CD14-positive monocyte (primary cell): ENCODE results near the gene LST1. TPM values are rescaled to one million over a fixed set of nuclear protein-coding genes. Genes with fewer than 3 reads are reported as not detected.
A peak's percentile ranks its signal among the peaks of the same experiment; 100 is the strongest.

ENCODE experiments used
- DNase-seq, 3 donors: peaks; one replicate each; pipeline ENCODE4 v3.0.0-alpha.2; 2011 to 2022
- H2AFZ ChIP-seq: 2 replicates; pipeline ENCODE4 v1.6.0; 2012; ENCODE audit warnings: mild to moderate bottlenecking, low read depth, low read length, inconsistent platforms; ENCODE audit not compliant: insufficient read depth, poor library complexity, severe bottlenecking
- H3K27ac ChIP-seq, 2 donors: 1 replicate in 1 of 2; 2 replicates in 1 of 2; pipeline ENCODE4 v1.5.1; 2012 to 2013; ENCODE audit warnings: low read length in 2 of 2, control low read depth in 1 of 2, inconsistent platforms in 1 of 2, low read depth in 1 of 2, mild to moderate bottlenecking in 1 of 2
- H3K27me3 ChIP-seq, 2 donors: one replicate each; pipeline versions ENCODE4 v1.6.0 to v1.6.1; 2011 to 2013; ENCODE audit warnings: low read length in 2 of 2; ENCODE audit not compliant: control insufficient read depth in 2 of 2, insufficient read depth in 2 of 2
- H3K36me3 ChIP-seq, 2 donors: replicated peaks in 1 of 2; 1 replicate in 1 of 2; 2 replicates in 1 of 2; pipeline versions ENCODE4 v1.5.1 to v1.6.1; 2012 to 2013; ENCODE audit warnings: low read length in 2 of 2, control low read depth in 1 of 2, inconsistent platforms in 1 of 2, mild to moderate bottlenecking in 1 of 2; ENCODE audit not compliant: insufficient read depth in 2 of 2, control insufficient read depth in 1 of 2
- H3K4me1 ChIP-seq, 2 donors: 1 replicate in 1 of 2; 2 replicates in 1 of 2; pipeline versions ENCODE4 v1.5.1 to v1.6.1; 2012 to 2013; ENCODE audit warnings: low read length in 2 of 2, control low read depth in 1 of 2, inconsistent platforms in 1 of 2, mild to moderate bottlenecking in 1 of 2, moderate library complexity in 1 of 2; ENCODE audit not compliant: insufficient read depth in 2 of 2, control insufficient read depth in 1 of 2
- H3K4me2 ChIP-seq: replicated peaks from 2 replicates; pipeline ENCODE3; 2012; ENCODE audit warnings: low read length, moderate library complexity, mild to moderate bottlenecking; ENCODE audit not compliant: poor library complexity, severe bottlenecking; ENCODE audit errors: extremely low read depth
- H3K4me3 ChIP-seq, 3 experiments: fragments of 200-600 bp in 1 of 3; sonication (generic) in 1 of 3; replicated peaks in 1 of 3; 1 replicate in 2 of 3; 2 replicates in 1 of 3; pipeline ENCODE4 v1.5.1; 2011 to 2013; ENCODE audit warnings: low read length in 3 of 3, mild to moderate bottlenecking in 3 of 3, control low read depth in 2 of 3, low read depth in 2 of 3, inconsistent platforms in 1 of 3, moderate library complexity in 1 of 3
- H3K79me2 ChIP-seq: 2 replicates; pipeline ENCODE4 v1.6.0; 2012; ENCODE audit warnings: mild to moderate bottlenecking, control low read depth, inconsistent platforms, low read length, moderate library complexity; ENCODE audit not compliant: insufficient read depth
- H3K9ac ChIP-seq: 2 replicates; pipeline ENCODE4 v1.6.0; 2017; ENCODE audit warnings: low read length, mild to moderate bottlenecking; ENCODE audit not compliant: insufficient read depth, poor library complexity, severe bottlenecking
- H3K9me3 ChIP-seq, 2 donors: replicated peaks in 1 of 2; 1 replicate in 1 of 2; 2 replicates in 1 of 2; pipeline versions ENCODE4 v1.5.1 to v1.6.1; 2012 to 2013; ENCODE audit warnings: low read length in 2 of 2, control low read depth in 1 of 2; ENCODE audit not compliant: control insufficient read depth in 1 of 2, insufficient read depth in 1 of 2
- H4K20me1 ChIP-seq: 2 replicates; pipeline ENCODE4 v1.6.0; 2012; ENCODE audit warnings: mild to moderate bottlenecking, low read length, control low read depth, moderate library complexity; ENCODE audit not compliant: insufficient read depth
- H3K27ac Mint-ChIP-seq, 7 donors: one replicate each; pipeline ENCODE4 v1.8.0; 2020; ENCODE audit warnings: mild to moderate bottlenecking in 7 of 7, mixed read lengths in 7 of 7, moderate library complexity in 6 of 7, inconsistent platforms in 2 of 7
- H3K27me3 Mint-ChIP-seq, 3 donors: one replicate each; pipeline ENCODE4 v1.8.0; 2021 to 2022; ENCODE audit warnings: low read depth in 3 of 3, mild to moderate bottlenecking in 3 of 3, mixed read lengths in 3 of 3, moderate library complexity in 3 of 3, inconsistent platforms in 1 of 3
- H3K36me3 Mint-ChIP-seq, 2 donors: one replicate each; pipeline ENCODE4 v1.8.0; 2020; ENCODE audit warnings: mixed read lengths in 2 of 2, inconsistent platforms in 1 of 2, mild to moderate bottlenecking in 1 of 2
- H3K4me1 Mint-ChIP-seq: one replicate; pipeline ENCODE4 v1.8.0; 2020; ENCODE audit warnings: mild to moderate bottlenecking, mixed read lengths
- H3K4me3 Mint-ChIP-seq, 2 donors: one replicate each; pipeline ENCODE4 v1.8.0; 2020; ENCODE audit warnings: mild to moderate bottlenecking in 2 of 2, mixed read lengths in 2 of 2, moderate library complexity in 1 of 2
- H3K9me3 Mint-ChIP-seq, 7 donors: one replicate each; pipeline ENCODE4 v1.8.0; 2020 to 2022; ENCODE audit warnings: mixed read lengths in 7 of 7, mild to moderate bottlenecking in 6 of 7, moderate library complexity in 6 of 7, inconsistent platforms in 2 of 7
- WGBS: methylation state at CpG from one replicate; pipeline ENCODE4 v1.1.5; 2013; ENCODE audit warnings: missing lambda C conversion rate; ENCODE audit not compliant: insufficient coverage; 5-methylcytosine and 5-hydroxymethylcytosine counted together
- intact Hi-C, 2 donors: fragments of 100-400 bp; cut with micrococcal nuclease; formaldehyde crosslinking; loops; one replicate each; pipeline versions ENCODE4 v1.15.0 to v1.15.1; 2023
- polyA plus RNA-seq, 3 donors: library from polyadenylated mRNA; depleted of rRNA in 1 of 3; unstranded in 2 of 3; stranded (reverse) in 1 of 3; fragments of 300-500 nt in 2 of 3; fragments of >200 nt in 1 of 3; fragmentation: Illumina TruSeq in 2 of 3; gene quantifications; 1 replicate in 2 of 3; 2 replicates in 1 of 3; pipeline ENCODE4 v1.2.3, GENCODE V29; 2012 to 2021
- TF ChIP-seq, protein P1 (sequence below): fragments of 200-600 bp; IDR thresholded peaks from one replicate; pipeline ENCODE4 v1.8.0; 2022; ENCODE audit warnings: antibody characterized with exemption, mild to moderate bottlenecking

LST1 gene
- polyA plus RNA-seq, 3 donors = 1,103 to 1,584 (median 1,202) TPM

DNA sequence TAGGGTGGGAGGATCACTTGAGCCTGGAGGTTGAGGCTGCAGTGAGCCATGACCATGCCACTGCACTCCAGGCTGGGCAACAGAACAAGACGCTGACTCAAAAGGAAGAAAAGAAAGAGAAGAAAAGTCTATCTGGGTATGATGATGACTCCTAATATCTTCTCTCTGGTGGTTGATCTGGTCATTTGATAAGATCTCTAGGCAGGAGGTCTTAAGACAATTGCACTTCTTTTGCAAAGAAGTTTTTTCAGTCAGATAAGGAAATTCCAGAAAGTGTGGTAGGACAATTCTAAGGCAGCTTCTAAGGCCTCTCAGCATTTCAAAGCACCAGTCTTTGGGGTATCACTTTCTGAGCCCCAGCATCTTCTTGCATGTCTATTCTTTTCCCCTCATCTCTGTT is 21.2 kb downstream of the LST1 start:
- H4K20me1 ChIP-seq = no peaks in the 10 kb centered on the region
- Mint-ChIP-seq H3K4me3 (no peak overlapping the region), H3K36me3 (no peaks in the 10 kb centered on the region), H3K4me1 (peaks cover 7% of the 10 kb centered on the region), H3K9me3 (peaks cover 0 to 5% (median 0%) of the 10 kb centered on the region in 7 donors), H3K27me3 (peaks cover 0 to 8% (median 0%) of the 10 kb centered on the region in 3 donors), H3K27ac (no peak overlapping the region)
- no peaks in the 10 kb centered on the region for H3K9me3 ChIP-seq
- peaks cover 3 to 7% of the 10 kb centered on the region in 2 donors for H3K4me1 ChIP-seq
- H3K27me3 ChIP-seq = no peaks in the 10 kb centered on the region
- intact Hi-C loops = no loop called here
- DNase-seq = no peak
- TF ChIP-seq, protein P1, sequence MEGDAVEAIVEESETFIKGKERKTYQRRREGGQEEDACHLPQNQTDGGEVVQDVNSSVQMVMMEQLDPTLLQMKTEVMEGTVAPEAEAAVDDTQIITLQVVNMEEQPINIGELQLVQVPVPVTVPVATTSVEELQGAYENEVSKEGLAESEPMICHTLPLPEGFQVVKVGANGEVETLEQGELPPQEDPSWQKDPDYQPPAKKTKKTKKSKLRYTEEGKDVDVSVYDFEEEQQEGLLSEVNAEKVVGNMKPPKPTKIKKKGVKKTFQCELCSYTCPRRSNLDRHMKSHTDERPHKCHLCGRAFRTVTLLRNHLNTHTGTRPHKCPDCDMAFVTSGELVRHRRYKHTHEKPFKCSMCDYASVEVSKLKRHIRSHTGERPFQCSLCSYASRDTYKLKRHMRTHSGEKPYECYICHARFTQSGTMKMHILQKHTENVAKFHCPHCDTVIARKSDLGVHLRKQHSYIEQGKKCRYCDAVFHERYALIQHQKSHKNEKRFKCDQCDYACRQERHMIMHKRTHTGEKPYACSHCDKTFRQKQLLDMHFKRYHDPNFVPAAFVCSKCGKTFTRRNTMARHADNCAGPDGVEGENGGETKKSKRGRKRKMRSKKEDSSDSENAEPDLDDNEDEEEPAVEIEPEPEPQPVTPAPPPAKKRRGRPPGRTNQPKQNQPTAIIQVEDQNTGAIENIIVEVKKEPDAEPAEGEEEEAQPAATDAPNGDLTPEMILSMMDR = no peak
- no peak overlapping the region for H2AFZ ChIP-seq
- H3K79me2 ChIP-seq = no peaks in the 10 kb centered on the region
- no peak overlapping the region for H3K4me2 ChIP-seq
- no peak overlapping the region for H3K27ac ChIP-seq
- H3K4me3 ChIP-seq = no peak overlapping the region
- 100% methylated on average over 1 of the region's 1 CpG for WGBS
- no peaks in the 10 kb centered on the region for H3K36me3 ChIP-seq
- no peak overlapping the region for H3K9ac ChIP-seq

GRCh38 chr6:31609519-31610406 is 23.7 kb downstream of the LST1 start:
- Histone ChIP-seq H3K4me3 (no peak overlapping the region), H3K36me3 (no peaks in the 10 kb centered on the region), H2AFZ (no peak overlapping the region), H3K4me2 (no peak overlapping the region), H3K9ac (no peak overlapping the region), H3K79me2 (peaks cover 2% of the 10 kb centered on the region), H3K27ac (no peak overlapping the region), H4K20me1 (no peaks in the 10 kb centered on the region), H3K4me1 (peaks cover 19 to 25% of the 10 kb centered on the region in 2 donors), H3K27me3 (no peaks in the 10 kb centered on the region), H3K9me3 (no peaks in the 10 kb centered on the region)
- TF ChIP-seq, protein P1 = no peak
- Mint-ChIP-seq H3K36me3 (no peaks in the 10 kb centered on the region), H3K9me3 (peaks cover 0 to 5% (median 0%) of the 10 kb centered on the region in 7 donors), H3K4me3 (no peak overlapping the region), H3K4me1 (peaks cover 21% of the 10 kb centered on the region), H3K27me3 (peaks cover 0 to 4% (median 0%) of the 10 kb centered on the region in 3 donors), H3K27ac (peak overlapping the region in 2 of 7 donors; percentile 7 to 26)
- no peak for DNase-seq
- intact Hi-C loops = no loop called here
- whole genome bisulfite sequencing = 100% methylated on average over 1 of the region's 8 CpGs
